NB4 (cell line): Measurements from ENCODE around the gene KLHDC10.
"Not testable (repeated sequence)": the region's sequence is repeated elsewhere in the genome, so short reads cannot be mapped to it uniquely, and the experiment has no call there.

ENCODE experiments used
- DNase-seq: peaks from one replicate; pipeline ENCODE4 v3.0.0; 2010; ENCODE audit warnings: low read depth
- H3K4me3 ChIP-seq: one replicate; pipeline ENCODE4 v1.5.1; 2011; ENCODE audit warnings: mild to moderate bottlenecking, low read depth, low read length, moderate library complexity
- CTCF ChIP-seq: IDR thresholded peaks from one replicate; pipeline ENCODE4 v1.5.1; 2012; ENCODE audit warnings: low read depth, low read length
- MYC ChIP-seq: IDR thresholded peaks from 2 replicates; pipeline ENCODE4 v1.6.1; 2011; ENCODE audit warnings: low read depth, low read length
- POLR2A ChIP-seq: IDR thresholded peaks from 2 replicates; pipeline ENCODE4 v1.6.1; 2011; ENCODE audit warnings: mild to moderate bottlenecking; ENCODE audit not compliant: insufficient read length; ENCODE audit errors: extremely low read depth
- TF ChIP-seq, protein P1 (sequence below): IDR thresholded peaks from 2 replicates; pipeline ENCODE4 v1.6.1; 2011; ENCODE audit warnings: low read depth, low read length

Gene KLHDC10

GRCh38 chr7:130062246-130062645 lies 8.1 kb upstream of the KLHDC10 start:
- no peak overlapping the region for H3K4me3 ChIP-seq
- no peak for DNase-seq
- TF ChIP-seq, protein P1, sequence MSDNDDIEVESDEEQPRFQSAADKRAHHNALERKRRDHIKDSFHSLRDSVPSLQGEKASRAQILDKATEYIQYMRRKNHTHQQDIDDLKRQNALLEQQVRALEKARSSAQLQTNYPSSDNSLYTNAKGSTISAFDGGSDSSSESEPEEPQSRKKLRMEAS: no peak
- TF ChIP-seq CTCF (no peak), MYC (no peak), POLR2A (no peak)

GRCh38 chr7:130063036-130063435 lies 7.3 kb upstream of the KLHDC10 start:
- H3K4me3 ChIP-seq: no peak overlapping the region
- peak; percentile 79 for DNase-seq
- peak; percentile 89 for TF ChIP-seq CTCF
- TF ChIP-seq MYC: no peak
- TF ChIP-seq, protein P1: no peak
- TF ChIP-seq POLR2A: no peak

DNA sequence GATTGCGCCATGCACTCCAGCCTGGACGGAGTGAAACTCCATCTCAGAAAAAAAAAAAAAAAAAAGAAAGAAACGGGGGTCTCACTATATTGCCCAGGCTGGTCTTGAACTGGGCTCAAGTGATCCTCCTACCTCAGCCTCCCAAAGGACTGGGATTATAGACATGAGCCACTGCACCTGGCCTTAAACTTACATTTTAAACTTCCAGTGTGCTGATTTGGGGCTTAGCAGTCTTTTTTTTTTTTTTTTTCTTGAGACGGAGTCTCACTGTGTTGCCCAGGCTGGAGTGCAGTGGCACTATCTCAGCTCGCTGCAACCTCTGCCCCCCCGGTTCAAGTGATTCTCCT lies 5.8 kb upstream of the KLHDC10 start:
- DNase-seq, H3K4me3 ChIP-seq: not testable (repeated sequence)

DNA sequence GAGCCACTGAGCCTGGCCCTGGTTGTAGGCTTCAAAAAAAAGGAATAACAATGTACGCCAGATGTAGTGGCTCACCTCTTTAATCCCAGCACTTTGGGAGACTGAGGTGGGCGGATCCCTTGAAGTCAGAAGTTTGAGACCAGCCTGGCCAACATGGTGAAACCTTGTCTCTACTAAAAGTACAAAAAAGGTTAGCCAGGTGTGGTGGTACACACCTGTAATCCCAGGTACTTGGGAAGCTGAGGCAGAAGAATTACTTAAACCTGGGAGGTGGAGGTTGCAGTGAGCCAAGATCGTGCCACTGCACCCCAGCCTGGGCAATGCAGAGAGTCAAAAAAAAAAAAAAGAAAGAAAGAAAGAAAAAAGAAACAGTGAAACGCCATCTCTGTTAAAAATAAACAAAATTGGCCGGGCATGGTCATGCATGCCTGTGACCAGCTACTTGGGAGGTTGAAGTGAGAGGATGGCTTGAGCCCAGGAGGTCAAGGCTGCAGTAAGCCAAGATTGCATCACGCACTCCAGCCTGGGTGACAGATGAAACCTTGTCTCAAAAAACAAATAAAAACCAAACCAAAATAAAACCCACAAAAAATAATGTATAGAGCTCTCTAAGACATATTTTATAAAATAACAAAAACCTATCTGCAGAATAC lies 4.7 kb upstream of the KLHDC10 start:
- TF ChIP-seq POLR2A (no peak), CTCF (no peak), MYC (no peak)
- TF ChIP-seq, protein P1: no peak
- H3K4me3 ChIP-seq: no peak overlapping the region
- DNase-seq: no peak

DNA sequence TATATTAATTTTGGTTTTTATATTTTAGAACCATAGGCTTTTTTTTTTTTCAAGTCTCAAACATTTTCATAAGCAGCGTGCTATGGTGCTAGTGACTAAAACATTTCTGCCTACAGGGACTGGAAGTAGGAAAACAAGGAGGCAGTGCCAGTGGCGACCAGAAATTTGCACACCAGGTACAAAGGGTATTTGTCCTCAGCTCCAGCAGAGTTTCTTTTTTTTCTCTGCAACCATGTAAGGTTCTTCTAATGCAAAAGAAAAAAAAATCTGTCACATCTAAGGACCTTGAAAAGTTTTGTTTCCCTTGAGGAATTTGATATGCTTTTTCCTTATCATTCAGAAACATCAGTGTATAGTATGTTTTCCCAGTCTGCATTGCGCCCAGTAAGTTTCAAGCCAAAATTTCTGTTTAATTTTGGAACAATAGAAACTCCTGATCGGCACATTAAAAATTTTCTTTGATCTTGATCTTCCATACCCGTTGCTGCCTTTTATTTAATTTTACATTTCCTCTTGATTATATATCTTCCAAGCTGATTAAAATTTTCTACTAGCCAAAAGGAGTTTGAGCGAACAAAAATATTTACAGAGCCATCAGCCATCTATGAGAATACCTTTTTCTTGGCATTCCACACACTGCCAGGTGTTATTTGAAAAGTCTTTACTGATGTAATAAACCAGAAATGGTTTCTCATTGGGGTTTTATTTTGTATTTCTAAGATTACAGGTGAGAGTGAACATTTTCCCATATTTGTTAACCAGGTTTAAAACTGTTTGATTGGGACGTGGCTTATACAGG lies 956 bp upstream of the KLHDC10 start:
- TF ChIP-seq, protein P1: no peak
- TF ChIP-seq MYC (no peak), CTCF (no peak), POLR2A (no peak)
- H3K4me3 ChIP-seq: peak overlapping the region; percentile 97
- no peak for DNase-seq

GRCh38 chr7:130070861-130071622 lies 708 bp downstream of the KLHDC10 start:
- H3K4me3 ChIP-seq: peak overlapping the region; percentile 97
- DNase-seq: peak; percentile 64
- TF ChIP-seq, protein P1: no peak
- TF ChIP-seq MYC: no peak
- TF ChIP-seq POLR2A: no peak
- no peak for TF ChIP-seq CTCF
